Stimulated activated CD8-positive, alpha-beta memory T cell treated with anti-CD3 and anti-CD28 coated beads, Interleukin-15, amount 100 ng/mL, for 24 hours (primary cell): ENCODE results near the gene ASIC4.

Source experiments
- DNase-seq: peaks from one replicate; pipeline ENCODE4 v3.0.0-alpha.2; 2020; ENCODE audit warnings: low read depth

The ASIC4 gene

GRCh38 chr2:219553463-219553963 lies 39.2 kb downstream of the ASIC4 start:
- DNase-seq = no peak

- no peak for DNase-seq
These were observed 40.1 kb downstream of the ASIC4 start for GRCh38 chr2:219554350-219554749.

GRCh38 chr2:219555956-219556355 lies 41.7 kb downstream of the ASIC4 start:
- no peak for DNase-seq

GRCh38 chr2:219556413-219556812 lies 42.1 kb downstream of the ASIC4 start:
- no peak for DNase-seq

- no peak for DNase-seq
These were observed 43.0 kb downstream of the ASIC4 start for GRCh38 chr2:219557320-219557719.

GRCh38 chr2:219557791-219558785 lies 43.8 kb downstream of the ASIC4 start:
- DNase-seq = no peak

GRCh38 chr2:219559156-219559915 lies 45.1 kb downstream of the ASIC4 start:
- no peak for DNase-seq

- no peak for DNase-seq
These were observed 46.0 kb downstream of the ASIC4 start for GRCh38 chr2:219560037-219560892.

GRCh38 chr2:219560893-219561178 lies 46.6 kb downstream of the ASIC4 start:
- no peak for DNase-seq

GRCh38 chr2:219561179-219562048 lies 47.1 kb downstream of the ASIC4 start:
- no peak for DNase-seq

GRCh38 chr2:219562049-219563020 lies 48.1 kb downstream of the ASIC4 start:
- no peak for DNase-seq

- no peak for DNase-seq
These were observed 49.1 kb downstream of the ASIC4 start for GRCh38 chr2:219563271-219563928.

- DNase-seq = no peak
These were observed 51.1 kb downstream of the ASIC4 start for GRCh38 chr2:219565130-219566080.

- DNase-seq = no peak
These were observed 52.4 kb downstream of the ASIC4 start for GRCh38 chr2:219566640-219567039.

- DNase-seq = no peak
These were observed 52.8 kb downstream of the ASIC4 start for GRCh38 chr2:219567131-219567530.

GRCh38 chr2:219567791-219568361 lies 53.6 kb downstream of the ASIC4 start:
- no peak for DNase-seq

- DNase-seq = no peak
These were observed 54.8 kb downstream of the ASIC4 start for GRCh38 chr2:219569041-219569440.

- no peak for DNase-seq
These were observed 55.4 kb downstream of the ASIC4 start for GRCh38 chr2:219569635-219570034.
